KMS-11 (cell line): ENCODE data around the gene NKAIN2.

Experiments
- H2AFZ ChIP-seq: fragments of 200-600 bp; sonication (generic); 2 replicates; pipeline ENCODE4 v1.6.1; 2016; ENCODE audit warnings: antibody characterized with exemption, mixed run types, low read depth
- H3K27ac ChIP-seq: fragments of 200-600 bp; sonication (generic); 2 replicates; pipeline ENCODE4 v1.6.1; 2016; ENCODE audit warnings: mild to moderate bottlenecking, mixed run types
- H3K27me3 ChIP-seq: fragments of 200-600 bp; sonication (generic); 2 replicates; pipeline ENCODE4 v1.6.1; 2017; ENCODE audit warnings: mild to moderate bottlenecking, low read depth, mixed run types, moderate library complexity; ENCODE audit not compliant: insufficient read depth
- H3K36me3 ChIP-seq: fragments of 200-600 bp; sonication (generic); 2 replicates; pipeline ENCODE4 v1.6.1; 2017; ENCODE audit warnings: mild to moderate bottlenecking, mixed run types; ENCODE audit not compliant: insufficient read depth
- H3K4me1 ChIP-seq: fragments of 200-600 bp; sonication (generic); 2 replicates; pipeline ENCODE4 v1.6.1; 2016; ENCODE audit warnings: mild to moderate bottlenecking, low read depth, mixed run types; ENCODE audit not compliant: poor library complexity, severe bottlenecking
- H3K4me2 ChIP-seq: fragments of 200-600 bp; sonication (generic); 2 replicates; pipeline ENCODE4 v1.7.0; 2016; ENCODE audit warnings: mild to moderate bottlenecking, mixed run types
- H3K4me3 ChIP-seq: fragments of 200-600 bp; sonication (generic); IDR thresholded peaks from 2 replicates; pipeline ENCODE4 v1.6.1; 2017; ENCODE audit warnings: low read depth, low read length, mixed read lengths; ENCODE audit not compliant: insufficient read depth
- H3K79me2 ChIP-seq: fragments of 200-600 bp; sonication (generic); 2 replicates; pipeline ENCODE4 v1.6.1; 2016; ENCODE audit warnings: low read depth, mixed run types; ENCODE audit not compliant: insufficient read depth
- H3K9ac ChIP-seq: fragments of 200-600 bp; sonication (generic); 2 replicates; pipeline ENCODE4 v1.6.1; 2016; ENCODE audit warnings: mild to moderate bottlenecking, mixed run types
- H4K20me1 ChIP-seq: fragments of 200-600 bp; sonication (generic); 2 replicates; pipeline ENCODE4 v1.6.1; 2016; ENCODE audit warnings: mild to moderate bottlenecking, mixed run types; ENCODE audit not compliant: insufficient read depth
- TF ChIP-seq, protein P1 (sequence below): fragments of 200-600 bp; sonication (generic); conservative IDR thresholded peaks from 2 replicates; pipeline ENCODE4 v1.6.1; 2017; ENCODE audit warnings: low read depth, mild to moderate bottlenecking, antibody characterized with exemption, low read length, moderate library complexity, mixed read lengths

Gene NKAIN2

DNA sequence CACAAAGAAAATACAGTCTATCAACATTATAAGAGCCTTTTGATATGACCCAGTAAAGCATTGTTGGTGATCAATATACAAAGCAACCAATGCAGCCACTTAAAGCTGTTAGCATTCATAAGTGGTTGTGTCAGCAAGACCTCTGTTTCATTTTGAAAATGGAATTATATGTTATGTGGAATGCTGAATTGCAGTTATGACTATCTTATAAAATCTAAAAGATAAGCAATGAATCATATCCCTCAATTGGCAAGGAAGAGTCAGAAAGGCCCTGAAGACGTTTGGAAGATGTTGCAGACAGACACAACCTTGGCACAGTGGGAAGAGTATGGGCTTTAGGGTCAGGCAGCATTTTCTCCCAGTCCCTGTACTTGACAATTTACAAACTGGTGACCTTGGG, 1064.8 kb downstream of the NKAIN2 start:
- Histone ChIP-seq H3K4me3 (no peak overlapping the region), H3K4me2 (no peak overlapping the region), H3K9ac (no peak overlapping the region), H2AFZ (no peak overlapping the region), H3K27me3 (no peaks in the 10 kb centered on the region), H4K20me1 (no peaks in the 10 kb centered on the region), H3K27ac (no peak overlapping the region), H3K79me2 (no peaks in the 10 kb centered on the region), H3K36me3 (no peaks in the 10 kb centered on the region), H3K4me1 (no peaks in the 10 kb centered on the region)
- TF ChIP-seq, protein P1, sequence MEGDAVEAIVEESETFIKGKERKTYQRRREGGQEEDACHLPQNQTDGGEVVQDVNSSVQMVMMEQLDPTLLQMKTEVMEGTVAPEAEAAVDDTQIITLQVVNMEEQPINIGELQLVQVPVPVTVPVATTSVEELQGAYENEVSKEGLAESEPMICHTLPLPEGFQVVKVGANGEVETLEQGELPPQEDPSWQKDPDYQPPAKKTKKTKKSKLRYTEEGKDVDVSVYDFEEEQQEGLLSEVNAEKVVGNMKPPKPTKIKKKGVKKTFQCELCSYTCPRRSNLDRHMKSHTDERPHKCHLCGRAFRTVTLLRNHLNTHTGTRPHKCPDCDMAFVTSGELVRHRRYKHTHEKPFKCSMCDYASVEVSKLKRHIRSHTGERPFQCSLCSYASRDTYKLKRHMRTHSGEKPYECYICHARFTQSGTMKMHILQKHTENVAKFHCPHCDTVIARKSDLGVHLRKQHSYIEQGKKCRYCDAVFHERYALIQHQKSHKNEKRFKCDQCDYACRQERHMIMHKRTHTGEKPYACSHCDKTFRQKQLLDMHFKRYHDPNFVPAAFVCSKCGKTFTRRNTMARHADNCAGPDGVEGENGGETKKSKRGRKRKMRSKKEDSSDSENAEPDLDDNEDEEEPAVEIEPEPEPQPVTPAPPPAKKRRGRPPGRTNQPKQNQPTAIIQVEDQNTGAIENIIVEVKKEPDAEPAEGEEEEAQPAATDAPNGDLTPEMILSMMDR = no peak

DNA sequence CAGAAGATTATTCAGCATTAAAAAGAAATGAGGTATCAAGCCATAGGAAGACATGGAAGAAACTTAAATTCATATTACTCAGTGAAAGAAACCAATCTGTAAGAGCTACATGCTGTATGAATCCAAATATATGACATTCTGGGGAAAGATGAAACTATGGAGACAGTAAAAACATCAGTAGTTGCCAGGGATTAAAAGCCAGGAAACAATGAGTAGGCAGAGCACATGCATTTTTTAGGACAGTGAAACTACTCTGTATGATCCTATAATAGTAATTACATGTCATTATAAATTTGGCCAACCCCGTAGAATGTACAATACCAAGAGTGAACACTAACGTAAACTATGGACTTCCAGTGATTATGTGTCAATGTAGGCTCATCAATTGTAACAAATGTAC, 1065.8 kb downstream of the NKAIN2 start:
- H4K20me1 ChIP-seq = no peaks in the 10 kb centered on the region
- no peaks in the 10 kb centered on the region for H3K27me3 ChIP-seq
- H3K4me3 ChIP-seq = no peak overlapping the region
- no peak overlapping the region for H2AFZ ChIP-seq
- H3K36me3 ChIP-seq = no peaks in the 10 kb centered on the region
- no peaks in the 10 kb centered on the region for H3K4me1 ChIP-seq
- no peak overlapping the region for H3K27ac ChIP-seq
- H3K9ac ChIP-seq = no peak overlapping the region
- no peaks in the 10 kb centered on the region for H3K79me2 ChIP-seq
- H3K4me2 ChIP-seq = no peak overlapping the region
- TF ChIP-seq, protein P1 = no peak

DNA sequence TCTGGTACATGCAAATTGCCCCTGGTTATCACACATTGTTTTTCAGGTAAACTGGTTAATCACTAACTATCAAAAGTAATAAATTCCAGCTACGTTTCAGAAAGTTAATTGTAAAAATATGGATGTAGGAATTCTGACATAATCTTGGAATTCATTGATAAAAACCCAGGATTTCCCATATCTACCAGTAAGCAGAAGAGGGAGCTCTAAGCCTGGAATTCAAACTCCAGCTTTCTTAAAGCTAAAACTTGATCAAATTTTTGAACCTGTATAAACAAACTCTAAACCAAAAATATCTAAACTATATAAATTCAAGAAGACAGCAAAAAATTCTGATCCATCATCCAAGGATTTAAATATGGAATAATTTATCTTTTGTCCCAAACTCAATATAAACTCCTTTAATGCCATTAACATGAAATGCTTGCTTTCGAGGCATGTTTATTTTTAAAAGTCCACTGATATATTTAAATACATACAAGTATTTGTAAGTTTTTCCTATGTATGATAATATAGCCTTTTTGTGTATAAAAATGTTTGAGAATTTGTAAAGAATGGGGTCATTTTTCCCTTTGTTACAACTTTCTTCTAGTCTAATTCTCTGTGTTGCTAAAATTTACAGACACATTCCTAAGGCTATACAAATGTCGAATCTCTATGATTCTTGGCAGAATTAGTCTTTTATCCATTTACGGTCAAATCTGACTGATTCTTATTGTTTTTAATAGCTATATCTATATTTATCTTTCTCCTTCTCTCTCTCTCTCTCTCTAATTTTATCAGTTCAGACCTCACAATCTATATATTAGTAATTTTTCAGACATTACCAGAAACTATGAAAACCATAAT, 1067.2 kb downstream of the NKAIN2 start:
- H3K27me3 ChIP-seq = no peaks in the 10 kb centered on the region
- TF ChIP-seq, protein P1 = peak; percentile 49
- no peak overlapping the region for H3K4me2 ChIP-seq
- no peak overlapping the region for H3K9ac ChIP-seq
- H3K36me3 ChIP-seq = no peaks in the 10 kb centered on the region
- no peaks in the 10 kb centered on the region for H4K20me1 ChIP-seq
- no peak overlapping the region for H3K4me3 ChIP-seq
- no peaks in the 10 kb centered on the region for H3K4me1 ChIP-seq
- no peaks in the 10 kb centered on the region for H3K79me2 ChIP-seq
- no peak overlapping the region for H2AFZ ChIP-seq
- H3K27ac ChIP-seq = no peak overlapping the region

DNA sequence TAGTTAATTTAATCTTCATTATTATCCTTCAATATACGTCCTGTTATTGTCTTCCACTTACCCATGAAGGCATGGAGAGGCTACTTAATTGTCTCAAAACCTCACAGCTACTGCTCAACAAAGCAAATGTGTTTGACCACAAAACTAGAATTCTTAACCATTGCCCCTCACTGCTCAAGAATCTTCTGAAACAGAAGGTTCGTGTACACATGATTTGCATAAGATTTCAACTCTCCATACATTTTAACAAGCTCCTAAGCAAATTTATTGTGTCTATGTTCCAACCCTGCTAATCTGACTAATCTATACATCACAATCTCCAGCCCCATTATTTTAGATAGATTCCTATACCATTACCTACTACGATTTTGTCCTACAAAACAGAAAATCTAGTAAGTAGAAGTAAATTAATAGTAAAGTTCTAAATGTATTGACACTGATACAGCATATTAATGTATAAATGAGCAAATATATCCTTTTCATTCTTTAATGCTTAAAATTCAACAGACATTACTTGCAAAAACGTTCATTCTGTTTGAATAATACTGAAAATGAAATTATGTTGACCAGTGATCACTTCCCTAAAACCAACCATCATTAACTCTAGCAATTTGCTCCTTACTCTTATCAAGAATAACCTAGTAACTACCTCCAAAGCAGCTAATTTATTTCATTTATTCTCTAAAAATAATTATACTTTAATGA, 1068.8 kb downstream of the NKAIN2 start:
- Histone ChIP-seq H2AFZ (no peak overlapping the region), H3K4me3 (no peak overlapping the region), H4K20me1 (no peaks in the 10 kb centered on the region), H3K36me3 (no peaks in the 10 kb centered on the region), H3K27me3 (no peaks in the 10 kb centered on the region), H3K4me1 (no peaks in the 10 kb centered on the region), H3K79me2 (no peaks in the 10 kb centered on the region), H3K4me2 (no peak overlapping the region), H3K27ac (no peak overlapping the region), H3K9ac (no peak overlapping the region)
- TF ChIP-seq, protein P1 = no peak
